Endothelial cell of umbilical vein (primary cell): Measurements from ENCODE around the gene SRGAP1. TPM values are rescaled to one million over a fixed set of nuclear protein-coding genes. Genes with fewer than 3 reads are reported as not detected.

Source experiments
- BruUV-seq: library from RNA; stranded (reverse); fragments of 400-500 nt; replicated peaks from 2 replicates; lab custom pipeline; 2021; lab: Mats Ljungman, UMichigan
- CTCF ChIA-PET: fragments of 300-600, 350-600 bp; sonication (Branson Sonifier 250); formaldehyde crosslinking; loops from one replicate; lab custom pipeline; 2021; ENCODE audit warnings: antibody characterized with exemption, inconsistent platforms; lab: Charles Lee
- POLR2A ChIA-PET: fragments of 300-600, 350-600 bp; sonication (Branson Sonifier 250); formaldehyde crosslinking; loops from one replicate; lab custom pipeline; 2021; ENCODE audit warnings: antibody characterized with exemption, inconsistent platforms; lab: Charles Lee
- DNase-seq: peaks from one replicate; pipeline ENCODE4 v3.0.0-alpha.2; 2011; ENCODE audit warnings: low read depth, low spot score
- FAIRE-seq: peaks from 2 replicates; lab custom pipeline; 2011; peaks lifted over from hg19 to GRCh38; lab: Jason Lieb, UNC
- H2AFZ ChIP-seq: 2 replicates; pipeline ENCODE4 v1.6.0; 2012; ENCODE audit warnings: low read depth, low read length, control low read depth, inconsistent platforms
- H3K27ac ChIP-seq: 2 replicates; pipeline ENCODE4 v1.5.1; 2011; ENCODE audit warnings: low read depth, mild to moderate bottlenecking, control low read depth, low read length, moderate library complexity; ENCODE audit not compliant: insufficient read depth
- H3K27me3 ChIP-seq, 2 experiments: 2 replicates each; pipeline versions ENCODE4 v1.6.0 to v1.6.1; 2011; ENCODE audit warnings: low read length in 2 of 2, mixed read lengths in 1 of 2; ENCODE audit not compliant: control insufficient read depth in 2 of 2, insufficient read depth in 2 of 2
- H3K36me3 ChIP-seq, 2 experiments: 2 replicates in 1 of 2; 3 replicates in 1 of 2; pipeline ENCODE4 v1.5.1; 2011; ENCODE audit warnings: low read length in 2 of 2, mild to moderate bottlenecking in 1 of 2, moderate library complexity in 1 of 2; ENCODE audit not compliant: control insufficient read depth in 2 of 2, insufficient read depth in 2 of 2; ENCODE audit errors: extremely low read depth in 1 of 2
- H3K4me1 ChIP-seq: 3 replicates; pipeline ENCODE4 v1.5.1; 2011; ENCODE audit warnings: mild to moderate bottlenecking, low read length; ENCODE audit not compliant: control insufficient read depth, insufficient read depth; ENCODE audit errors: extremely low read depth
- H3K4me2 ChIP-seq: 2 replicates; pipeline ENCODE4 v1.6.1; 2011; ENCODE audit warnings: low read length, control low read depth, mixed read lengths; ENCODE audit not compliant: insufficient read depth
- H3K4me3 ChIP-seq, 3 experiments: fragments of 200-600 bp in 1 of 3; sonication (generic), shearing (Covaris generic) in 1 of 3; replicated peaks in 1 of 3; 2 replicates each; pipeline ENCODE4 v1.5.1; 2011 to 2016; ENCODE audit warnings: control low read depth in 3 of 3, low read length in 3 of 3, mild to moderate bottlenecking in 2 of 3, inconsistent platforms in 1 of 3, low read depth in 1 of 3, moderate library complexity in 1 of 3; ENCODE audit not compliant: insufficient read depth in 1 of 3
- H3K79me2 ChIP-seq: 2 replicates; pipeline ENCODE4 v1.6.0; 2012; ENCODE audit warnings: low read length, inconsistent platforms; ENCODE audit not compliant: control insufficient read depth, insufficient read depth
- H3K9ac ChIP-seq: replicated peaks from 2 replicates; pipeline ENCODE3; 2011; ENCODE audit warnings: low read length, control low read depth; ENCODE audit not compliant: insufficient read depth; ENCODE audit errors: extremely low read depth
- H3K9me1 ChIP-seq: replicated peaks from 3 replicates; pipeline ENCODE4 v1.6.0; 2011; ENCODE audit warnings: mild to moderate bottlenecking, low read length; ENCODE audit not compliant: control insufficient read depth, insufficient read depth; ENCODE audit errors: extremely low read depth
- H3K9me3 ChIP-seq: replicated peaks from 2 replicates; pipeline ENCODE4 v1.5.1; 2012; ENCODE audit warnings: low read length, inconsistent platforms; ENCODE audit not compliant: control insufficient read depth, insufficient read depth
- H4K20me1 ChIP-seq: replicated peaks from 2 replicates; pipeline ENCODE3; 2011; ENCODE audit warnings: mild to moderate bottlenecking, low read length; ENCODE audit not compliant: control insufficient read depth, insufficient read depth; ENCODE audit errors: extremely low read depth
- EZH2 ChIP-seq: IDR thresholded peaks from 2 replicates; pipeline ENCODE4 v1.6.1; 2012; ENCODE audit warnings: borderline replicate concordance, low read depth, mild to moderate bottlenecking, moderate library complexity, low read length, inconsistent platforms; ENCODE audit not compliant: severe bottlenecking
- FOS ChIP-seq: IDR thresholded peaks from 2 replicates; pipeline ENCODE4 v1.6.1; 2011; ENCODE audit warnings: mild to moderate bottlenecking, low read length, moderate library complexity, borderline replicate concordance; ENCODE audit not compliant: insufficient read depth
- GATA2 ChIP-seq: IDR thresholded peaks from 2 replicates; pipeline ENCODE4 v1.7.0; 2011; ENCODE audit warnings: low read depth, mild to moderate bottlenecking, moderate library complexity, mixed read lengths, low read length; ENCODE audit not compliant: insufficient read length, insufficient read depth
- JUN ChIP-seq: IDR thresholded peaks from 2 replicates; pipeline ENCODE4 v1.6.1; 2011; ENCODE audit warnings: borderline replicate concordance, low read depth; ENCODE audit not compliant: insufficient read length, insufficient read depth
- MYC ChIP-seq: IDR thresholded peaks from one replicate; pipeline ENCODE4 v1.6.1; 2011; ENCODE audit warnings: mild to moderate bottlenecking, low read depth, low read length
- POLR2A ChIP-seq: IDR thresholded peaks from 2 replicates; pipeline ENCODE4 v1.6.1; 2012; ENCODE audit warnings: low read depth, mild to moderate bottlenecking, control low read depth, low read length
- POLR2AphosphoS5 ChIP-seq: IDR thresholded peaks from 2 replicates; pipeline ENCODE4 v1.6.1; 2012; ENCODE audit warnings: low read depth, mild to moderate bottlenecking, control low read depth, low read length, moderate library complexity; ENCODE audit not compliant: insufficient read depth
- dilution Hi-C: fragments of 300-500 bp; cut with MboI; formaldehyde crosslinking; loops from one replicate; pipeline ENCODE4 v1.15.0; 2019; ENCODE audit warnings: low sequenced_read_pairs; ENCODE audit not compliant: extremely low pct_ligation_motif_present
- intact Hi-C: fragments of 100-400 bp; cut with micrococcal nuclease; formaldehyde crosslinking; loops from one replicate; pipeline ENCODE4 v1.10.0; 2022
- polyA plus RNA-seq, 4 experiments: library from polyadenylated mRNA; depleted of rRNA in 3 of 4; stranded (reverse) in 3 of 4; unstranded in 1 of 4; fragments of >200 nt; gene quantifications; 2 replicates each; pipeline versions ENCODE4 v1.2.1 to v1.2.3, GENCODE V29; 2011 to 2012; ENCODE audit warnings: missing spikeins in 1 of 4
- total RNA-seq: library from RNA; stranded (reverse); gene quantifications from 2 replicates; pipeline ENCODE4 v1.2.3, GENCODE V29; 2021
- TF ChIP-seq, protein P1 (sequence below), 2 donors: IDR thresholded peaks; 1 replicate in 1 of 2; 2 replicates in 1 of 2; pipeline ENCODE4 v1.5.1; 2011; ENCODE audit warnings: low read length in 2 of 2, mild to moderate bottlenecking in 2 of 2, moderate library complexity in 2 of 2, control low read depth in 1 of 2, inconsistent platforms in 1 of 2, low read depth in 1 of 2; ENCODE audit not compliant: insufficient read depth in 1 of 2; ENCODE audit errors: extremely low read depth in 1 of 2
- TF ChIP-seq, protein P2 (sequence below): IDR thresholded peaks from 2 replicates; pipeline ENCODE4 v1.6.1; 2011; ENCODE audit not compliant: insufficient read depth, insufficient read length

The SRGAP1 gene
- total and polyA plus RNA-seq, 2 donors (not counting 3 experiments of a cell fraction or from before 2014, with no cell fraction given): 4.9 to 16.3 TPM

- POLR2A ChIA-PET: no interaction called here
- Histone ChIP-seq H3K9ac (no peak overlapping the region), H2AFZ (no peak overlapping the region), H3K27me3 (no peaks in the 10 kb centered on the region), H3K79me2 (no peaks in the 10 kb centered on the region), H3K4me3 (no peak overlapping the region), H3K9me1 (no peaks in the 10 kb centered on the region), H3K4me1 (peaks cover 13% of the 10 kb centered on the region), H3K4me2 (no peak overlapping the region), H3K27ac (no peak overlapping the region), H4K20me1 (no peaks in the 10 kb centered on the region), H3K9me3 (no peaks in the 10 kb centered on the region), H3K36me3 (no peaks in the 10 kb centered on the region)
- CTCF ChIA-PET: no interaction called here
- DNase-seq (no peak), FAIRE-seq (no peak)
- TF ChIP-seq JUN (no peak), FOS (no peak), POLR2A (no peak), GATA2 (no peak), POLR2AphosphoS5 (no peak), EZH2 (no peak), MYC (no peak)
- TF ChIP-seq, protein P1, sequence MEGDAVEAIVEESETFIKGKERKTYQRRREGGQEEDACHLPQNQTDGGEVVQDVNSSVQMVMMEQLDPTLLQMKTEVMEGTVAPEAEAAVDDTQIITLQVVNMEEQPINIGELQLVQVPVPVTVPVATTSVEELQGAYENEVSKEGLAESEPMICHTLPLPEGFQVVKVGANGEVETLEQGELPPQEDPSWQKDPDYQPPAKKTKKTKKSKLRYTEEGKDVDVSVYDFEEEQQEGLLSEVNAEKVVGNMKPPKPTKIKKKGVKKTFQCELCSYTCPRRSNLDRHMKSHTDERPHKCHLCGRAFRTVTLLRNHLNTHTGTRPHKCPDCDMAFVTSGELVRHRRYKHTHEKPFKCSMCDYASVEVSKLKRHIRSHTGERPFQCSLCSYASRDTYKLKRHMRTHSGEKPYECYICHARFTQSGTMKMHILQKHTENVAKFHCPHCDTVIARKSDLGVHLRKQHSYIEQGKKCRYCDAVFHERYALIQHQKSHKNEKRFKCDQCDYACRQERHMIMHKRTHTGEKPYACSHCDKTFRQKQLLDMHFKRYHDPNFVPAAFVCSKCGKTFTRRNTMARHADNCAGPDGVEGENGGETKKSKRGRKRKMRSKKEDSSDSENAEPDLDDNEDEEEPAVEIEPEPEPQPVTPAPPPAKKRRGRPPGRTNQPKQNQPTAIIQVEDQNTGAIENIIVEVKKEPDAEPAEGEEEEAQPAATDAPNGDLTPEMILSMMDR (IDR thresholded peaks at IDR 0.05; ENCODE audit: extremely low read depth in 1 of 2, insufficient read depth in 1 of 2, low read depth in 1 of 2, low read length in 2 of 2): no peak
- TF ChIP-seq, protein P2, sequence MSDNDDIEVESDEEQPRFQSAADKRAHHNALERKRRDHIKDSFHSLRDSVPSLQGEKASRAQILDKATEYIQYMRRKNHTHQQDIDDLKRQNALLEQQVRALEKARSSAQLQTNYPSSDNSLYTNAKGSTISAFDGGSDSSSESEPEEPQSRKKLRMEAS: no peak
- intact Hi-C loops: no loop called here
- no TSS peak for BruUV-seq
- dilution Hi-C loops: no loop called here
Measured at GRCh38 chr12:64157110-64157509, 312.6 kb downstream of the SRGAP1 start.
